H9 (cell line): ENCODE data around the gene SOX18. TPM values are rescaled to one million over a fixed set of nuclear protein-coding genes. Genes with fewer than 3 reads are reported as not detected.

Source experiments
- DNase-seq: peaks from one replicate; pipeline ENCODE4 v3.0.0-alpha.2; 2017
- H2AFZ ChIP-seq: one replicate; pipeline ENCODE4 v1.6.1; 2013; ENCODE audit warnings: mild to moderate bottlenecking, low read length, control low read depth, moderate library complexity
- H2AK5ac ChIP-seq: 2 replicates; pipeline ENCODE4 v1.6.1; 2013; ENCODE audit warnings: low read length, control low read depth, mixed read lengths; ENCODE audit not compliant: insufficient read length
- H2BK120ac ChIP-seq: one replicate; pipeline ENCODE4 v1.6.1; 2013; ENCODE audit warnings: low read depth, mild to moderate bottlenecking, low read length, control low read depth, inconsistent platforms; ENCODE audit not compliant: poor library complexity, severe bottlenecking
- H2BK12ac ChIP-seq: 2 replicates; pipeline ENCODE4 v1.6.1; 2013; ENCODE audit warnings: low read length, control low read depth, mixed read lengths, low read depth; ENCODE audit not compliant: insufficient read length
- H2BK15ac ChIP-seq: 2 replicates; pipeline ENCODE4 v1.6.1; 2013; ENCODE audit warnings: low read depth, low read length, control low read depth
- H2BK20ac ChIP-seq: one replicate; pipeline ENCODE4 v1.6.1; 2013; ENCODE audit warnings: low read depth, mild to moderate bottlenecking, low read length, control low read depth, inconsistent platforms; ENCODE audit not compliant: poor library complexity, severe bottlenecking
- H2BK5ac ChIP-seq: 2 replicates; pipeline ENCODE4 v1.6.1; 2013; ENCODE audit warnings: low read length, control low read depth, mixed read lengths; ENCODE audit not compliant: insufficient read length
- H3K14ac ChIP-seq: 2 replicates; pipeline ENCODE4 v1.6.1; 2013; ENCODE audit warnings: low read length, control low read depth; ENCODE audit not compliant: insufficient read depth
- H3K18ac ChIP-seq: 2 replicates; pipeline ENCODE4 v1.6.1; 2013; ENCODE audit warnings: low read depth, mild to moderate bottlenecking, mixed read lengths, low read length, control low read depth; ENCODE audit not compliant: insufficient read length
- H3K23ac ChIP-seq: 2 replicates; pipeline ENCODE4 v1.6.1; 2013; ENCODE audit warnings: low read length, control low read depth, mixed read lengths, low read depth; ENCODE audit not compliant: insufficient read length
- H3K23me2 ChIP-seq: 2 replicates; pipeline ENCODE4 v1.6.1; 2013; ENCODE audit warnings: low read depth, mild to moderate bottlenecking, mixed read lengths, low read length, control low read depth; ENCODE audit not compliant: insufficient read length, poor library complexity, severe bottlenecking
- H3K27ac ChIP-seq: 2 replicates; pipeline ENCODE4 v1.5.1; 2013; ENCODE audit warnings: low read length, control low read depth, mixed read lengths, low read depth; ENCODE audit not compliant: insufficient read length
- H3K27me3 ChIP-seq: 2 replicates; pipeline ENCODE4 v1.6.1; 2013; ENCODE audit warnings: low read length, control low read depth, inconsistent platforms; ENCODE audit not compliant: insufficient read depth
- H3K4ac ChIP-seq: 2 replicates; pipeline ENCODE4 v1.6.1; 2013; ENCODE audit warnings: low read depth, mild to moderate bottlenecking, control low read depth, inconsistent platforms, low read length, moderate library complexity
- H3K4me1 ChIP-seq: 2 replicates; pipeline ENCODE4 v1.6.1; 2013; ENCODE audit warnings: low read length, control low read depth, inconsistent platforms; ENCODE audit not compliant: insufficient read depth
- H3K4me2 ChIP-seq: 2 replicates; pipeline ENCODE4 v1.6.1; 2013; ENCODE audit warnings: low read length, control low read depth, mixed read lengths; ENCODE audit not compliant: insufficient read length, insufficient read depth
- H3K56ac ChIP-seq: 2 replicates; pipeline ENCODE4 v1.6.1; 2013; ENCODE audit warnings: low read depth, mild to moderate bottlenecking, mixed read lengths, low read length, control low read depth; ENCODE audit not compliant: insufficient read length
- H3K79me1 ChIP-seq: 2 replicates; pipeline ENCODE4 v1.6.1; 2013; ENCODE audit warnings: low read depth, mild to moderate bottlenecking, moderate library complexity, low read length, control low read depth, inconsistent platforms; ENCODE audit not compliant: insufficient read depth, poor library complexity, severe bottlenecking
- H3K79me2 ChIP-seq: 2 replicates; pipeline ENCODE4 v1.6.1; 2013; ENCODE audit warnings: low read length, control low read depth, inconsistent platforms; ENCODE audit not compliant: insufficient read depth
- H3K9ac ChIP-seq: 2 replicates; pipeline ENCODE4 v1.6.1; 2013; ENCODE audit warnings: low read length, control low read depth, mixed read lengths; ENCODE audit not compliant: insufficient read length; ENCODE audit errors: extremely low read depth
- H3K9me3 ChIP-seq: one replicate; pipeline ENCODE4 v1.6.1; 2013; ENCODE audit warnings: low read depth, low read length, inconsistent platforms; ENCODE audit not compliant: control insufficient read depth
- H3T11ph ChIP-seq: one replicate; pipeline ENCODE4 v1.6.1; 2013; ENCODE audit warnings: mild to moderate bottlenecking, low read length, control low read depth, inconsistent platforms
- H4K20me1 ChIP-seq: one replicate; pipeline ENCODE4 v1.6.1; 2013; ENCODE audit not compliant: control insufficient read depth, insufficient read length, insufficient read depth
- H4K5ac ChIP-seq: 2 replicates; pipeline ENCODE4 v1.6.1; 2013; ENCODE audit warnings: low read depth, mild to moderate bottlenecking, mixed read lengths, low read length, control low read depth; ENCODE audit not compliant: insufficient read length
- H4K8ac ChIP-seq: replicated peaks from 2 replicates; pipeline ENCODE4 v1.6.1; 2013; ENCODE audit warnings: low read length, control low read depth, mixed read lengths, low read depth; ENCODE audit not compliant: insufficient read length
- H4K91ac ChIP-seq: 2 replicates; pipeline ENCODE4 v1.6.1; 2013; ENCODE audit warnings: low read depth, mild to moderate bottlenecking, moderate library complexity, mixed read lengths, low read length, control low read depth; ENCODE audit not compliant: insufficient read length
- H3K27ac Mint-ChIP-seq, 3 experiments: 2 replicates in 2 of 3; 3 replicates in 1 of 3; pipeline ENCODE4 v1.8.0; 2020 to 2021; ENCODE audit warnings: mixed read lengths in 3 of 3, mild to moderate bottlenecking in 1 of 3, moderate library complexity in 1 of 3
- H3K27me3 Mint-ChIP-seq: 2 replicates; pipeline ENCODE4 v1.8.0; 2021; ENCODE audit warnings: low read depth, mild to moderate bottlenecking, moderate library complexity, mixed read lengths
- H3K36me3 Mint-ChIP-seq, 3 experiments: 2 replicates in 2 of 3; 3 replicates in 1 of 3; pipeline ENCODE4 v1.8.0; 2020 to 2021; ENCODE audit warnings: low read depth in 3 of 3, mixed read lengths in 3 of 3; ENCODE audit not compliant: insufficient read depth in 1 of 3
- H3K4me1 Mint-ChIP-seq, 2 experiments: 2 replicates each; pipeline ENCODE4 v1.8.0; 2020; ENCODE audit warnings: mixed read lengths in 2 of 2
- H3K4me3 Mint-ChIP-seq, 2 experiments: 2 replicates in 1 of 2; 3 replicates in 1 of 2; pipeline ENCODE4 v1.8.0; 2020 to 2021; ENCODE audit warnings: mild to moderate bottlenecking in 2 of 2, mixed read lengths in 2 of 2, moderate library complexity in 1 of 2
- H3K9me3 Mint-ChIP-seq, 2 experiments: 2 replicates in 1 of 2; 3 replicates in 1 of 2; pipeline ENCODE4 v1.8.0; 2020; ENCODE audit warnings: mild to moderate bottlenecking in 2 of 2, mixed read lengths in 2 of 2, moderate library complexity in 1 of 2
- CTCF ChIP-seq: fragments of 200-600 bp; sonication (generic); conservative IDR thresholded peaks from 3 replicates; pipeline ENCODE4 v1.8.0; 2021; ENCODE audit warnings: antibody characterized with exemption, mild to moderate bottlenecking
- WGBS: extraction: QIAGEN DNeasy Blood & Tissue Kit; methylation state at CpG from one replicate; pipeline ENCODE4 v1.1.7; 2013; ENCODE audit warnings: missing lambda C conversion rate, low lambda C conversion rate, mixed read lengths; ENCODE audit not compliant: insufficient read length; ENCODE audit errors: extremely low coverage; 5-methylcytosine and 5-hydroxymethylcytosine counted together
- total RNA-seq: library from RNA; stranded (reverse); gene quantifications from 2 replicates; pipeline ENCODE4 v1.2.1, GENCODE V29; 2021

SOX18 gene
- total RNA-seq, 1 experiment from 2014 or later, result 2.0 TPM

- Histone ChIP-seq H3K27ac (no peak overlapping the region), H2BK20ac (no peak overlapping the region), H3K18ac (no peak overlapping the region), H3T11ph (no peak overlapping the region), H2AFZ (no peak overlapping the region), H2AK5ac (no peak overlapping the region), H3K79me2 (no peaks in the 10 kb centered on the region), H3K23ac (no peak overlapping the region), H3K27me3 (no peaks in the 10 kb centered on the region), H3K14ac (no peak overlapping the region; the same call in 1 of the 2 replicates), H3K23me2 (no peaks in the 10 kb centered on the region), H2BK12ac (no peak overlapping the region), H3K9ac (no peak overlapping the region), H3K4me2 (no peak overlapping the region), H3K4me1 (no peaks in the 10 kb centered on the region), H4K8ac (no peak overlapping the region), H3K4ac (no peak overlapping the region), H2BK5ac (no peak overlapping the region), H3K56ac (no peak overlapping the region), H4K20me1 (no peaks in the 10 kb centered on the region), H3K9me3 (no peaks in the 10 kb centered on the region), H2BK15ac (no peak overlapping the region), H2BK120ac (no peak overlapping the region), H4K91ac (no peak overlapping the region), H3K79me1 (peaks cover 4% of the 10 kb centered on the region), H4K5ac (no peak overlapping the region)
- Mint-ChIP-seq H3K36me3 (peaks cover 24 to 69% (median 68%) of the 10 kb centered on the region in 3 experiments), H3K27ac (no peak overlapping the region; a peak in 1 of 7 replicates), H3K4me1 (no peaks in the 10 kb centered on the region), H3K9me3 (peaks cover 4 to 5% of the 10 kb centered on the region in 2 experiments; a peak in 2 of 5 replicates), H3K4me3 (no peak overlapping the region), H3K27me3 (no peaks in the 10 kb centered on the region)
- no peak for TF ChIP-seq CTCF
- no CpG with 5 or more reads among the region's 13 CpGs for WGBS
- DNase-seq, result no peak
Observed at GRCh38 chr20:64009811-64010387, 39.5 kb downstream of the SOX18 start.
